GM18909 (cell line): ENCODE data around the gene WDFY4.

Experiments used
- ATAC-seq: cut with Tn5 transposase; IDR thresholded peaks from one replicate; pipeline ENCODE4 v1.9.1; 2021; ENCODE audit warnings: mild to moderate bottlenecking; ENCODE audit not compliant: unreplicated experiment, poor library complexity

Gene WDFY4

DNA sequence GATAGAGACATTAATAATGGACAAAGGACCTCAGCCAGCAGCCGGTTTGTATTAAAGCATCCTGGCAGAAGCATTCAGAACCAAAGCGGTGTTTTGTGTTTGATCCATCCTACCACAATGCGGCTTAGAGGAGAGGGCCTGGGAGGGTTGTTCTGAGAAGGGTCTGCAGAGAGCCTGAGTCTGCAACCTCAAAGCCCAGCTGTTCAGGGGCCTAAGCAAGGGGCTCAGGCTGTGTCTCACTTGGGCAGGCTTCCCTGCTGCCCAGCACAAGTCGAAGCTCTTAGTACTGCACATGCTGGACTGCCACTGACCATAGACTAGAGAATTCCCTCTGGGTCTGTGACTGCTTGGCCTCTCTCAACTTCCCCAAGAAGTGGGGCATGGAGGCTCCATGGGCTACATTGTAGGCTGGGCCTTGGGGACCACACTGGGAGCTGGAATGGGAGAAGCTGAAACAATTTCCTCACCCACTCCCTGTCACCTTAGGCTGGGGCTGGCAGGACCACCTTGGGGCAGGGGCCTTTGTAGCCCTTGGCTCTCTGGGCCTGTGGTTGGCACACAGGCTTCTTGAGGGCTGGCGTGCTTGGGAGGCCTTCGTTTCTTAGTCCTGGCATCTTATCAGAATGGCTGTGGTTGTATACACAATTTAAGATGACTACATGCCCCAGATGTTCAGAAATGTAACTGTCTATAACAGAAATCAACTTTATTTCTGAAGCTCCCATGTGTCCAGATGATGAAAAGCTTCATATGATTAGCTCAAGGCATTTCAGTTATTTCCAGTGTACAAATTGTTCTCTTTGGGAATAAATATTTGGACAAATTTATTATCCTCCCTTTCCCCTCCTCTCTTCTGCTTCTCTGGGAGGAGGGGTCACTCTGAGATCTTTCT is 210.5 kb downstream of the WDFY4 start:
- ATAC-seq = no peak

DNA sequence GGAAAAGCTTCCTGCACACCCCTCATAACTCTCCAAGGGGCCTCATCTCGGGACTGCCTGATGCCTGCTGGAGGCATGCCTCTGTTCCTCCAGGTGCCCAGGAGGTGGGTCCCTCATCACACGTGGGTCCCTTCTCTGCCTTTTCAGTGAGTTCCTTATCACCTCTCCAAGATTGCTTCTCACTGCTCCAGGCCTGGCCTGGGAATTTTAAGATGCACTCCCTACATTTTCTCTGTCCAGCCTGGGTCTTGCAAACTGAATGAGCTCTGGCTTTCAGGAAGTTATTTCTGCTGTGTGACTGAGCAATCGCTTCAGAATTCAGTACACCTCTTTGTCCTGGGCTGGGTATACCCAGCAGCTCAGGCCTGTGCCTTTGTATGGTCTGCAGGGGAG is 211.1 kb downstream of the WDFY4 start:
- no peak for ATAC-seq

DNA sequence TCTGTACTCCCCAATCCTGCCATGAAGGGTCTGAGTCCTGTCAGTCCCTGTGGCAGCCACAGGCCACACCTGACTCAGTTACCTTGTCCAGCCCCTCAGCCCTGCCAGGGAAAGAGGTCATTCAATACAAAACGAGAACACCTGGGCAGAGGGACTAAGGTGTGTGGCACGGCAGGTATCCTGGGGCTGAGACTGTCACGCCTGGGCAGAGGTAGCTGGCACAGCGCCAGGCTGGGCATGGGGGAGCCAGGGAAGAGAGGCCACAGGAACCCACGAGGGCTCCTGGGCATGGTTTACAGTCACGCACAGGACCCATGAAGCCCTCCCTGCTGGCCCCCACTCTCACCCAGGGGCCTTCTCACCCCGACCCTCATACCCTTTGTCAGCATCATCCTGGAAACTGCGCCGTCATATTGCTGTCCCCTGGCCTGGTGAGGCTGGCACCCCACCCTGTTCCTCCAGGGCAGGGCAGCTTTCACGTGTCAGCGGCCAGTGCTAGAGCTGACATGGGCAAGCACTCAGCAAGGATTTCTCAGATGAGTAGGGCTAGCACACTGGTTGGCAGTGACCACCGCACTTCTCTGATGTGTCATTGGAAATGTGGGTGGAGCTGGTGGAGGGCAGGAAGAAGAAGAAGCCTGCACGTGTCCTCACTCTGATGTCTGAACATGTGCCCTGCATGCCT is 212.2 kb downstream of the WDFY4 start:
- ATAC-seq = no peak

DNA sequence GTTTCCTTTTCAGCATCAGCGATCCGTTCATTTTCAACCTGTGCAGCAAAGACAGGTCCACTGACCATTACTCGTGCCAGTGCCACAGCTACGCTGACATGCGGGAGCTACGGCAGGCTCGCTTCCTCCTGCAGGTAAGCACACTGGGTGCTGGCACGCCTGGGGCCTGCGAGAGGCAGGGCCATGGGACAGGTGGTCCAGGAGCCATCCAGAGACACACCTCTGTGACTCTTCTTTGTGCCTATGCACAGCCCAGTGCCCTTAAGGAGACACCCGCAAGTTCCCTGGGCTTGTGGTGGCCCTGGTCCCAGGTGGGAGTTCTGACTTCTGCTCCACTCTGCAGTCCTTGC is 212.7 kb downstream of the WDFY4 start:
- ATAC-seq = no peak

DNA sequence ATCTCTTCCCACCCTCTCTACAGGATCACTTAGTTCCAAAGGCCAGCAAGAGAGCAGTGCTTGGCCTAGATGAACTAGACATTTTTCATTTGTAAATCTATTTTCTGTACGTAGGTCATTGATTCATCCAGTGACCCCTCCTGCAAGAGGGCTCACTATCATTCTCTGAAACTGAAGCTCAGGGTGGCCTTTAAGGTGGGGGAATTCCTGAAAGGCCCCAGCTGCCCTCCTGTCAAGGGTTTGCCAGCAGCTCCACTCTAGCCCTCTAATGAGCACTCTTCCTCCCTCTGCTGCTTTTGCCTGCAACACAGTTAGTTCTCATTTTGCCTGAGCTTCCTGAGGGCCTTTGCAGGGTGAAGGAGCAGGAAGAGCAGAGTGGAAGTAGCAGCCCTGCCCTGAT is 213.8 kb downstream of the WDFY4 start:
- no peak for ATAC-seq

DNA sequence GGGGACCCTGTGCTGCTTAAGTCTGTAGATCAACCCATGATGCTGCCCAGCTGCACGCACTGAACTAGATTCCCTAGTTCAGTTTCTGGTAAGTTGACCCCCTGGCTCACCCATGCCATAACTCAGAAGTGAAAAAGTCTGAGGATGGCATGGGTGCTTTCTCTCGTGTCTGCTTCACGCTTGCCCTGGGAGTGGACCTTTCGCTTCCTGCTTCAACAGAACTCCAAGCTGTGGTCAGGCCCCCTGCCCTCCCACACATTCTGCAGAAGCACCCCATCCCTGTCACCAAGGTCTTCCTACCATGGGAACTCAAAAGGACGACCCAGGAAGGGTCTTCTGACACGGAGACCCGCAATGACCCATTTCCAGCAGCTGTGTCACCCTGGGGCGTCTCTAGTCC is 215.1 kb downstream of the WDFY4 start:
- ATAC-seq = no peak

DNA sequence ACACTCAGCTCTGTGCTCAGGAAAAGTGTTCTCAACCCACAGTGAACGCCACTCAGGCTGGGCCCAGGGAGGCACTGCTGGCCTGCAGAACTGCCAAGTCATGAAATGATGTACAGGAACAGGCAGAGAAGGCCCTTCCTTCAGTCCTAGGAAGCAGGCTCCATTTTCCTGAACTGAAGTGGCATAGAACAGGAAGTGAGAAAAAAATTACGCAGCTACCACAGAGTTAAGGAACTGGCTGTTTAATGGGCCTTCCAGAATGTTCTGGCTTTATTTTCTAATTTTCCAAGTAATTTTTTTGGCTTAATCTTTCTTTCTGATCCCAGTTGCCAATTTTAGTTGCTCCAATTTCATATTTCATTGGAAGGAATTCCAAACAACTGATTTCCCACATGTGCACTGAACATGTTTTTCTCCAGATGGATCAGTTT is 215.7 kb downstream of the WDFY4 start:
- no peak for ATAC-seq

DNA sequence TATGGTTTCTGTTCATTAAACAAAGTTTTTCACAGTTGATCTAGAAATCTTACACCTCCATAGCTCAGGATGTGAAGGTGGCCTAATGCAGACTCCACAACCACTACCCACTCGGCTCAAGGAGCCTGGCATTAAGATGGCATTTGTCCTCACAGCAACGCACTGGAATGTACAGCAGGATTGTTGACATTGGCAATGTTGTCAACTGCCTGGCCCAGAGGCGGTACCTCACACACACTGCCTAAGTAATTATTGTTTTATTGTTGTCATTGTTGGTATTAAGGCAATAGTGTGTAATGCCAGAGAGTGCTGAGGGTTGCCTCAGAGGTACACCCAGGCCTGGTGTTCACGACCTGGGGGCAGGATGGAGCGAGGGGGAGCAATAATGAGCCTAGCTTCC is 216.6 kb downstream of the WDFY4 start:
- no peak for ATAC-seq

DNA sequence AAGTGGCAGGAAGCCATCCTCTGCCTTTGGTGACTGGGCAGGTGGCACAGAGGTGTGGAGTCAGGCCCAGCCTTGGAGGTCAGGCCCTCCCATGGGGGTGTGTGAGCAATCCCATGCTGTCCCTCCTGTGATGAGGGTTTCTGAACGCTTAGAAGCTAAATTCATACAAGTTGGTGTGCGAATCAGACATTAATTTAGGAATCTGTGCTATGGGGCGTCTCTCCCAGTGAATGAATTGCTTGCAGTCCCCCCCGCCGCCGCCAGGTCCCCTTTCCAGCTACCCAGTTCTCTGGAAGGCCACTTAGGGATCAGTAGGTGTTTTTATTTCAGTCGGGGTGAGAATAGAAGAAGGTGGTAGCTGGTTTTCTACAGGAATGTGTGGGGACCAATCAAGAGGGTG is 217.4 kb downstream of the WDFY4 start:
- ATAC-seq = no peak

DNA sequence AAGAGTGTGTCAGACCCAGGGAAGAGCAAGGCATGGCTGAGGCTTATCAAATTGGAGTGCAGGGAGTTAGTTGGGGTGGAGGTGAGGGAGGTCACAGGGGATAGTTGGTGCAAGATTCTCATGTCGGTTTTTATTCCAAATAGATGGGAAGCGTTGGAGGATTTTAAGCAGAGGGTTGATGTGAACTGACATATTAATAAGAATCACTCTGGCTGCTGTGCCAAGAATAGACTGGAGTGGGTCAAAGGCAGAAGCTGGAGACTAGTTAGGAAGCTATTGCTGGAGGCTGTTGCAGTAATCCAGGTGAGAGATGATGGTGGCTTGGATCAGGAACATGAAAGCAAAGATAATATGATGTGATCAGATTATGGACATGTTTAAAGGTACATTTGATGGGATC is 218.5 kb downstream of the WDFY4 start:
- no peak for ATAC-seq

DNA sequence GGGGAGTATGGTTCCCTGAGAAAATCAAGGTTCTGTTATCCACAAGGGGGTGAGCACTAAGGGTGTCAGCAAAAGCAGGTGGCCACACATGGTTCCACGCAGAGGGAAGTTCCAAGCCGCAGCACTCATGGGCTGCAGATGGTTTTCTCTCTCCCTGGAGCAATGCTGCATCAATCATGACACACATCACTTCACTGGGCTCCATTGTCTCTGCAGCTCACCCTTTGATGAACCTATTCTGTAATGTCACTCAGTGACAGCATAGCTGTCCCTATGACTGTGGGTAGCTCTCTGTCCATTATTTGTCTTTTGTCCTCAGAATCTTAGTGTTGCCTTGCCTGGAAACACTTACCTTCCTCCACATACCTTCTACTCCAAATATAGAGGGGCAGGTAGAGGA is 220.2 kb downstream of the WDFY4 start:
- ATAC-seq = no peak

DNA sequence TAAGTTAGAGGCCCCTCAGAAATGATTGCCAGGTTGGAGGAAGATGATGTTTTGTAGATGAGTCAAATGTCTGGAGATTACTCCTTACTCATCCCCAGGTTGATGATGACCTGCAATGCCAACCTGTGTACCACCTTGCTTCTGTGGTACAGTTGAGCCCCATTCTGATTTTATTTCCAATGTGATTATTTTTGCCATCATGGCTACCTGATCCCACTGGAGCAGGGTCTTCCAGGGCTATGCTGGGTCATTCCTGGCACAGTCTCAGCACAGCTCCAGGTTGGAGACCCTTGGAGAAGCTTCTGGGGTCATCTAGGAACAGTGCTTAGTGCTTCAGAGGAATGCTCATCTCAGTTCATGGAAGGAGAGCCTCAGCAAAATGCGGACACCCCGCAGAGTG is 220.6 kb downstream of the WDFY4 start:
- no peak for ATAC-seq

DNA sequence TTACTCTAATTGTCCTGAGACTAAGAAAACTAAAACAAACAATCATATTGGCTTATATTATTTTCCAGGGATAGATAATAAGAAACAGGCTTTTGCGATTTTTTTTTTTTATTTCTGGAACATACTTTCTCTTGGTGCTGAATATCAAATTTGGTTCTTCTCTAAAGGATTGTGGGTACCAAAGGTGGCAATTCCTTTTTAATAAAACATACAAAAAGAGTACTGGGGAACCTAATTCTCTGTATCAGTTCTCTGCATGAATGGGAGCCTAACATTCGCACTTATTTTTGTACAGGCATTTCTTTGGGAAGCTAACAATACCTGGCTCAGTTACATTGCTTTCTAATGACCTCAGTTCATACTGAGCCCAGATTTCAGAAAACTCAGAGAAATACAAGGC is 222.2 kb downstream of the WDFY4 start:
- ATAC-seq = no peak

DNA sequence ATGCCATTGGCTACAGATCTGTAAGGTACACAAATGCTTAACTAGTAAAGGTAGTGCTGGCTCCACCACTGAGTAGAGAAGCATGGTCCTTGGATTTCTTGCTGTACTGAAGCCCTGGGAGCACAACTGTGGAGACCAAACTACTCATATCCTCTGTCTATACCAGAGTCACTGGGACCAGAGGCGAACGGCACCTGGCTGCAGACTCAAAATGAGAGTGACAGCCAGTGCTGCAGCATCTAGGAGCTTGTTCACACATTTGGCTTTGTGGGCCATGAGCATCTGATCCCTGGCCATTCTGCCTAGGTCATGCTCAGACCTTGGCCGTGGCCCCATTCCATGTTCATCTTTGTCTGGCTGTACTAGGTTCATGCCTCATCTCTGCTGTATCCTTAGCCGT is 223.1 kb downstream of the WDFY4 start:
- ATAC-seq = no peak

DNA sequence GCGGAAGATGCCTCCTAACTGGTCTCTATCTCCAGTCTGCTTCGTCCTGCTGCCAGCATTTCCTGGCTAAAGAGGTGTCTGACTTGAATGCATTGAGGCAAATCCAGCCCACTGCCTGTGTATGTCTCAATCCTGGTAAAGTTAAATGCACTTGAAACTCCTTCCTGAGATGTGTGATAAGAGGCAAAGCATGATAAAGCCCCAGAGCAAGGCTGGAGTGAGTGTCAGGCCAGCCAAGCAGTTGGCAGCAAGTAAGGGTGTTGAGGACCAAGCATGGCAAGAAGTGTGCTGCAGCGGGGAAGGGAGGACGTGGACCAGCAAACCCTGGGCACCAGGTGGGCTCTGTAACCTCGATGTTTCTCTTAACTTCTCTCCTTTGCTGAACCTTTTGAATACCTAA is 225.9 kb downstream of the WDFY4 start:
- no peak for ATAC-seq

DNA sequence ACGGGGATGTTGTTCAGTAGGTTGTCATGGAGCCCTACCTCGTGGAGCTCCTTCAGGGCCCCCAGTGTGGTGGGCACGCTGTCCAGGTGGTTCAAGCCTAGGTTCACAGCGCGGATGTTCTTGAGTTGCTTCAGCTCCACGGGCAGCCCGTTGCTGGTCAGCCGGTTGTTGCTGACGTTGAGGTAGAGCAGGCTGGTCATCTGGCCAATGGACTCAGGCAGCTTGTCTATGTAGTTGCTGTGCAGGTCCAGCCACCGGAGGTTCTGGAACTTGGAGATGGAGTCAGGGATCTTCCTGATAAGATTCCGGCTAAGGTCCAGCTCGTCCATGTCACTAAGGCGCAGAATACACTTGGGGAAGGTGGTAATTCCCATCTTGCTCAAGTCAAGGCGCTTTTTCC is 229.0 kb downstream of the WDFY4 start:
- ATAC-seq = no peak

DNA sequence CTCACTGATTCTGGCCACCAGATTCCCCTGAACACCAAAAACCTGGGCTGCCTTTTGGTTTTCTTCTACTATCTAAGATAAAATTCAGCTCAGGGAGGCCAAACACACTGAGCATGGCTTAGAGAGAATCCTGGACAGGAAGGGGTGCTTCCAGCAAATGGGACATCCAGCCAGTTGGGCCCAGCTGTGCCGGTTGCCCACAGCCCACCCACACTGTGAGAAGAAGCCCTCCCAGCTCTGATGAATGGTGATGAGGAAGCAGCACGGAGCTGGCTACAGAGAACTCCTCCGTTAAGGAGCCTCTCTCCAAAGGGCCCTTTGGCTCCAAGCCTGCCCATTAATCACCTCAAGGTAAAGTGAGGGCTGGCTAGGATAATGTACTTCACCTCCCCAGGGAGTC is 239.1 kb downstream of the WDFY4 start:
- no peak for ATAC-seq

DNA sequence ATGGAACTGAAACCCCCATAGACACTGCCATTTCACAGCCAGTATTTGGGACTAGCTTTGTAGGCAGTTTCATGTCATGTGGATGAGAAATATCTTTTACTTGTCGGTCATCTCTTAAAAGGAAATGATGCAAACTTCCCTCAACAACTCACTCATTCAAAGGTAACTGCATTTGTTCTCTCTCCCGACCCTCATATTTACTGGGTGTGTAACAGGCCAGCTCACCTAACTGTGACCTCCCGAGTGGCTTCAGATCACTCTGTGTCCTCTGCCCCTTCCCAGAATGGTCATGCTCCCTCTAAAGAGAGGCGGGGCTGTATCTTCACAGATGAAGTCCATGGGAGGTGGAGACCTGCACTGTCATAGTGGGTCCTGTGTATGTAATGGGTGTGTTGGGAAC is 240.3 kb downstream of the WDFY4 start:
- no peak for ATAC-seq

DNA sequence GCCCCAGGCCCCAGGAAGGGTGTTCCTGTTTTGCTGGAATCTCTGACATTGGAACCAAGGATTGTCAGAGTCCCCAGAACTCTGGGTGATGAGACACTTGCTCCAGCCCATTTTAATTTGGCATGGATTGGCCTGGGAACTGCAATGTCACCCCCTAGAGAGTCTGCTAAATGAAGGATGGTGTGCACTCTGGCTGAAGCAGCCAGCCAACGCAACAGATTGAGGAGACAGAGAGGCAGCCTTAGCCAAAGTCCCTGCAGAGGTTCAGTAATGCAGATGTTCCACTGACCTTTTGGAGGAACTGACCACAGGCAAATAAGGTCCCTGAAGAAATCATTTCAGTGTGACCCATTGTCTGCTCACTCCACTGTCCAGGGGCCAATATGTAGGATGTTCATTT is 241.6 kb downstream of the WDFY4 start:
- ATAC-seq = no peak

DNA sequence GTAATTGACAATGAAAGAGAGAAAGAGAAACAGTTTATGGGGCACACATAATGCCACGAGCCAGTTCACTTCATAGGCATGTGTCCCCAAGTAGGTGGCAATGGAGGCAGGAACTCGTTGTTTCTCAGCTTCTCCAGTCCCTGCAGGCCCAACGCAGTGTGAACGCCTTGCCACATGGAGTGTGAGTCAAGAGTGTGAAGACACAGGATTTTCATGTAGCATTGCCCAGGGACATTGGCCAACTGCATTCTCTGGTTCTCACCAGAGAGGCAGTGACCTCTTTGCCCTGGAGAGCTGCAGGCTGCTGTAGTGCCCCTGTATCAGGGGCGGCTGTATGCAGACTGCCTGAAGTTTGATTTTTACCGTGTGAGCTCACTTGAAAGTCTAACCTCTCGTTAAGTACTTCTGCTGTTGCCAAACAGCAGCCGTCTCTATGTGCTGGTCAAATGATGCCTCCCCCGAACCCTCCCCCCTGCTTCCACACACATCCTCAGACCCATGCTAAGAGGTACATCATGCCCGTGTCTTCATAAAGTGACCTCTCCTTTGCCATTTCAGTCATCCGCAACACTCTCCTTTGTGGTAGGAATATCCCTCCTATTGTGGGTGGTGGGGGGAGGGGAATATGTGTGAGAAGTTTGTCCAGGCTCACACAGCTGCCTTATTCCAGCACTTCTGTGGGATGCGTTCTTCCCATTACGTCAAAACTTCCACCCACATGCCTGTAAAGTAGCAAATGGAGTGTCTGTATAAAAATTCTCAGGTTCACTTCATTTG is 242.3 kb downstream of the WDFY4 start:
- ATAC-seq = no peak

DNA sequence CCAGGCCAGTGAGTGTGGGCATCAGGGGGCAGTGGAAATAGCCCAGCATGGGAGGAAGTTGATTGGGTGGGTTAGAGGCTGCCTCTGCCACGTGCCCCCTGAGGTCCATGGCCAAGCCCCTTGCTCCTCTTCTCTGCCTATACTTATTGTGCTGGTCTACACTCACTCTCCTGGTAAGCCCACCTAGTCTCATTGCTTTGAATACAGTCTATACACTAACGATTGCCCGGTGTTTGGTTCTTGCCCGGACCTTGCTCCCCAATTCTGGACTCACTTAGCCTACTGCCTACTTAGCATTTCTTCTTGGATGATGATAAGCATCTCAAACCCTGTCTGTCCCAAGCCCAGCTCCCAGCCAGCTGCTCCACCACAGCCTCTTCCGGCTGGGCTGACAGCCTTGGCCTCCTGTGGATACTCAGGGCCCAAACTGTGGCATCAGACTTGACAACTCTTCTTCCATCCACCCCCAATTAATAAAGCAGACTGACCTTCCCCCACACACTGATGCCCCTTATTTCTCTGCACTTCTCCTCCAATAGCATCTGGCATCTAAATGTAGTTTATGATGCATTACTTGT is 244.8 kb downstream of the WDFY4 start:
- no peak for ATAC-seq
